Gastrocnemius medialis (tissue), 4 donors: ENCODE data around the gene ALG12. TPM values are rescaled to one million over a fixed set of nuclear protein-coding genes. Genes with fewer than 3 reads are reported as not detected.
A peak's percentile ranks its signal among the peaks of the same experiment; 100 is the strongest.

ENCODE experiments used
- ATAC-seq, 2 donors: fragments of 150-250 bp; one replicate each; pipeline ENCODE4 v1.9.1; 2016
- DNase-seq, 2 donors: peaks; one replicate each; pipeline ENCODE4 v3.0.0-alpha.2; 2019
- H3K27ac ChIP-seq, 4 donors: fragments of 200-600 bp; sonication (generic); 1 replicate in 1 of 4; 2 replicates in 3 of 4; pipeline ENCODE4 v1.5.1; 2016 to 2018; ENCODE audit warnings: mild to moderate bottlenecking in 2 of 4, moderate library complexity in 1 of 4
- H3K27me3 ChIP-seq, 3 donors: fragments of 200-600 bp; sonication (generic) in 2 of 3; 1 replicate in 1 of 3; 2 replicates in 2 of 3; pipeline versions ENCODE4 v1.5.1 to v1.6.0; 2016 to 2019; ENCODE audit warnings: mild to moderate bottlenecking in 1 of 3, moderate library complexity in 1 of 3
- H3K36me3 ChIP-seq, 2 donors: fragments of 200-600 bp; sonication (generic) in 1 of 2; one replicate each; pipeline ENCODE4 v1.5.1; 2017 to 2018
- H3K4me1 ChIP-seq, 2 donors: fragments of 200-600 bp; sonication (generic) in 1 of 2; one replicate each; pipeline ENCODE4 v1.5.1; 2016 to 2017; ENCODE audit warnings: mild to moderate bottlenecking in 2 of 2
- H3K4me3 ChIP-seq, 4 donors: fragments of 200-600 bp; sonication (generic) in 3 of 4; 1 replicate in 1 of 4; 2 replicates in 3 of 4; pipeline ENCODE4 v1.5.1; 2016 to 2019; ENCODE audit warnings: mild to moderate bottlenecking in 2 of 4
- H3K9me3 ChIP-seq, 3 donors: fragments of 200-600 bp; sonication (generic) in 2 of 3; 1 replicate in 1 of 3; 2 replicates in 2 of 3; pipeline ENCODE4 v1.5.1; 2016 to 2019
- POLR2A ChIP-seq, 2 donors: fragments of 450-650 bp; IDR thresholded peaks; one replicate each; pipeline ENCODE4 v1.6.1; 2017; ENCODE audit warnings: antibody characterized with exemption in 2 of 2, mild to moderate bottlenecking in 2 of 2, moderate library complexity in 2 of 2
- in situ Hi-C, 4 donors: fragments of 200-750 bp; cut with MboI; loops; one replicate each; pipeline versions ENCODE4 v1.15.0 to v1.8.0; 2017; ENCODE audit warnings: low sequenced_read_pairs in 4 of 4
- intact Hi-C: fragments of 100-400 bp; cut with DNase I; formaldehyde crosslinking; loops from one replicate; pipeline ENCODE4 v1.15.1; 2023; ENCODE audit warnings: low total_unique reads
- total RNA-seq, 4 donors: library from RNA; depleted of rRNA; stranded (reverse); fragments of >200 nt; gene quantifications; one replicate each; pipeline versions ENCODE4 v1.1.0 to v1.2.3, GENCODE V29; 2016
- TF ChIP-seq, protein P1 (sequence below), 5 experiments: fragments of 450-650 bp in 3 of 5; fragments of 200-600 bp in 2 of 5; sonication (generic) in 2 of 5; IDR thresholded peaks in 4 of 5; conservative IDR thresholded peaks in 1 of 5; 1 replicate in 4 of 5; 2 replicates in 1 of 5; pipeline ENCODE4 v1.5.1; 2016 to 2019; ENCODE audit warnings: antibody characterized with exemption in 5 of 5, mild to moderate bottlenecking in 3 of 5, moderate library complexity in 3 of 5

The ALG12 gene
- total RNA-seq, 4 donors from 2014 or later: 6.4 to 9.6 (median 8.2) TPM

DNA sequence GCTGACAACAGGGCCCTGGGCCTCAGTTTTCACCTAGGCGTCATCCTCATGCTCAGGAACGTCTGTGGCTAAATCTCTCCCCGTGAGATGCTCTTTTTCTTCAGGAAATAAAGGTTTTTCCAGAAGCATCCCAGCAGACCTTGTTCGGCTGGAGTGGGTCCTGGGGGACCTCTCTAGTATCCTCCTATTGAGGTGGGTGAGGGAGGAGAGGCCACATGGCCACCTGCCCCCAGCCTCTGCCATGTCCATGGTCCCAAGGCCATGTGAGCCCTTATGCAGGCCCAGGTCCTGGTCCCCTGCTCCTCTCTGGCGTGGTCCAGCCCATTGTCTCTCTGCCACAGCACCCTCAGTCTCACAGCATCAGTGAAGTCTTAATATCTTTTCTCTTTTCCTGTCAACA is 22.0 kb downstream of the ALG12 start:
- ATAC-seq: no peak
- DNase-seq: no peak
- intact Hi-C loops (no loop called here), in situ Hi-C loops (loop anchor here in 1 of 4 donors (25.0 kb wide), 1 partner anchor 109 kb away; no protein-coding TSS in a partner anchor)
- H3K4me3 ChIP-seq: no peak overlapping the region
- H3K9me3 ChIP-seq: no peaks in the 10 kb centered on the region
- H3K36me3 ChIP-seq: peaks cover 0 to 12% of the 10 kb centered on the region in 2 donors
- H3K27me3 ChIP-seq: no peaks in the 10 kb centered on the region
- H3K27ac ChIP-seq: no peak overlapping the region
- H3K4me1 ChIP-seq: peaks cover 12 to 15% of the 10 kb centered on the region in 2 donors
- TF ChIP-seq POLR2A (IDR thresholded peaks at IDR 0.05): no peak
- TF ChIP-seq, protein P1, sequence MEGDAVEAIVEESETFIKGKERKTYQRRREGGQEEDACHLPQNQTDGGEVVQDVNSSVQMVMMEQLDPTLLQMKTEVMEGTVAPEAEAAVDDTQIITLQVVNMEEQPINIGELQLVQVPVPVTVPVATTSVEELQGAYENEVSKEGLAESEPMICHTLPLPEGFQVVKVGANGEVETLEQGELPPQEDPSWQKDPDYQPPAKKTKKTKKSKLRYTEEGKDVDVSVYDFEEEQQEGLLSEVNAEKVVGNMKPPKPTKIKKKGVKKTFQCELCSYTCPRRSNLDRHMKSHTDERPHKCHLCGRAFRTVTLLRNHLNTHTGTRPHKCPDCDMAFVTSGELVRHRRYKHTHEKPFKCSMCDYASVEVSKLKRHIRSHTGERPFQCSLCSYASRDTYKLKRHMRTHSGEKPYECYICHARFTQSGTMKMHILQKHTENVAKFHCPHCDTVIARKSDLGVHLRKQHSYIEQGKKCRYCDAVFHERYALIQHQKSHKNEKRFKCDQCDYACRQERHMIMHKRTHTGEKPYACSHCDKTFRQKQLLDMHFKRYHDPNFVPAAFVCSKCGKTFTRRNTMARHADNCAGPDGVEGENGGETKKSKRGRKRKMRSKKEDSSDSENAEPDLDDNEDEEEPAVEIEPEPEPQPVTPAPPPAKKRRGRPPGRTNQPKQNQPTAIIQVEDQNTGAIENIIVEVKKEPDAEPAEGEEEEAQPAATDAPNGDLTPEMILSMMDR (IDR thresholded peaks at IDR 0.05 in 4 of 5, conservative IDR thresholded peaks at IDR 0.05 in 1 of 5): no peak

- peaks cover 0 to under 1% of the 10 kb centered on the region in 2 donors for H3K36me3 ChIP-seq
- no peak for DNase-seq
- intact Hi-C loops (no loop called here), in situ Hi-C loops (loop anchor here in 1 of 4 donors (25.0 kb wide), 1 partner anchor 107 kb away; no protein-coding TSS in a partner anchor)
- TF ChIP-seq, protein P1 (IDR thresholded peaks at IDR 0.05 in 4 of 5, conservative IDR thresholded peaks at IDR 0.05 in 1 of 5): no peak
- TF ChIP-seq POLR2A (IDR thresholded peaks at IDR 0.05): no peak
- H3K4me1 ChIP-seq: peaks cover 12 to 15% of the 10 kb centered on the region in 2 donors
- H3K27ac ChIP-seq: no peak overlapping the region
- H3K4me3 ChIP-seq: no peak overlapping the region
- ATAC-seq: no peak
- H3K27me3 ChIP-seq: no peaks in the 10 kb centered on the region
- H3K9me3 ChIP-seq: no peaks in the 10 kb centered on the region
These were observed 23.8 kb downstream of the ALG12 start for GRCh38 chr22:49894322-49895054.

DNA sequence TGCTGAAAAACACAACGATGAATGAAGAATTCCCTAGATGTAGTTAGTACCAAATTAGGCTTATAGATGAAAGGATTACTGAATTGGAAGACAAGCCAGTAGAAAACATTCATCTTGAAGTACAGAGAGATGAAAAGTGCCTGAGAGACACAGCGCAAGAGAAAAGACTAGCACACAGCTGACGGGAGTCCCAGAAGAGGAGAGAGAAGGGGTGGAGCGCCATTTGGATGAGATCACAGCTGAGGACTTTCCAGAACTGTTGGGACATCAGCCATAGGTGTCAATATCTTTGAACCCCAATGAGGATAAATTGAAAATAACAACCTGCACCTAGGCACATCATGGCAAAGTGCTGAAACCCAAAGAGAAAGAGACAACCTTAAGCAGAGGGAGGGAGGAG is 25.2 kb downstream of the ALG12 start:
- peaks cover 12 to 15% of the 10 kb centered on the region in 2 donors for H3K4me1 ChIP-seq
- TF ChIP-seq, protein P1 (IDR thresholded peaks at IDR 0.05 in 4 of 5, conservative IDR thresholded peaks at IDR 0.05 in 1 of 5): no peak
- no peak for TF ChIP-seq POLR2A (IDR thresholded peaks at IDR 0.05)
- H3K27ac ChIP-seq: peak overlapping the region in 1 of 4 donors; percentile 56
- no peaks in the 10 kb centered on the region for H3K9me3 ChIP-seq
- no peak for ATAC-seq
- no peaks in the 10 kb centered on the region for H3K36me3 ChIP-seq
- H3K27me3 ChIP-seq: no peaks in the 10 kb centered on the region
- no peak overlapping the region for H3K4me3 ChIP-seq
- in situ Hi-C loops (loop anchor here in 1 of 4 donors (25.0 kb wide), 1 partner anchor 106 kb away; no protein-coding TSS in a partner anchor), intact Hi-C loops (no loop called here)
- DNase-seq: no peak

- Histone ChIP-seq H3K27me3 (no peaks in the 10 kb centered on the region), H3K36me3 (no peaks in the 10 kb centered on the region), H3K4me3 (no peak overlapping the region), H3K9me3 (no peaks in the 10 kb centered on the region), H3K4me1 (peaks cover 12 to 15% of the 10 kb centered on the region in 2 donors), H3K27ac (peak overlapping the region; percentile 17 to 68 (median 58))
- peak; percentile 93 to 98 for ATAC-seq
- intact Hi-C loops: loop anchor here (1.0 kb wide), 1 partner anchor 39 kb away; the partner anchor contains the start of gene ZBED4
- TF ChIP-seq POLR2A (IDR thresholded peaks at IDR 0.05): no peak
- TF ChIP-seq, protein P1 (IDR thresholded peaks at IDR 0.05 in 4 of 5, conservative IDR thresholded peaks at IDR 0.05 in 1 of 5): no peak
- peak; percentile 67 to 91 for DNase-seq
- in situ Hi-C loops: loop anchor here in 1 of 4 donors (25.0 kb wide), 1 partner anchor 105 kb away; no protein-coding TSS in a partner anchor
These were observed 25.9 kb downstream of the ALG12 start for GRCh38 chr22:49892226-49892899.
